Lung (tissue), 12 donors: ENCODE measurements around the gene IL21R. TPM values are rescaled to one million over a fixed set of nuclear protein-coding genes. Genes with fewer than 3 reads are reported as not detected.

Experiments
- ATAC-seq: fragments of 200-7000 bp; cut with Tn5 transposase; one replicate; pipeline ENCODE4 v1.9.1; 2020; ENCODE audit warnings: moderate number of reproducible peaks; ENCODE audit not compliant: insufficient read depth, low FRiP score
- DNase-seq, 3 donors: peaks; one replicate each; pipeline ENCODE4 v3.0.0-alpha.2; 2013 to 2017
- H3K27ac ChIP-seq, 2 donors: one replicate each; pipeline ENCODE4 v1.5.1; 2013; ENCODE audit warnings: mild to moderate bottlenecking in 2 of 2, moderate library complexity in 2 of 2, control low read depth in 1 of 2, inconsistent platforms in 1 of 2, low read depth in 1 of 2, low read length in 1 of 2
- H3K27me3 ChIP-seq, 3 donors: one replicate each; pipeline ENCODE4 v1.5.1; 2013; ENCODE audit warnings: low read length in 2 of 3; ENCODE audit not compliant: control insufficient read depth in 3 of 3, insufficient read depth in 3 of 3
- H3K36me3 ChIP-seq, 4 donors: one replicate each; pipeline ENCODE4 v1.5.1; 2013; ENCODE audit warnings: low read length in 4 of 4, mild to moderate bottlenecking in 1 of 4, moderate library complexity in 1 of 4; ENCODE audit not compliant: control insufficient read depth in 4 of 4, insufficient read depth in 4 of 4
- H3K4me1 ChIP-seq, 5 donors: one replicate each; pipeline ENCODE4 v1.5.1; 2013; ENCODE audit warnings: low read length in 5 of 5, mild to moderate bottlenecking in 2 of 5, moderate library complexity in 1 of 5; ENCODE audit not compliant: control insufficient read depth in 5 of 5, insufficient read depth in 5 of 5
- H3K4me3 ChIP-seq: one replicate; pipeline ENCODE4 v1.5.1; 2013; ENCODE audit warnings: mild to moderate bottlenecking, control low read depth, moderate library complexity
- H3K9ac ChIP-seq, 2 donors: one replicate each; pipeline ENCODE4 v1.5.1; 2013; ENCODE audit warnings: low read length in 2 of 2, control low read depth in 1 of 2; ENCODE audit not compliant: insufficient read depth in 1 of 2
- H3K9me3 ChIP-seq, 4 donors: one replicate each; pipeline ENCODE4 v1.5.1; 2013; ENCODE audit warnings: low read length in 3 of 4, mild to moderate bottlenecking in 1 of 4, moderate library complexity in 1 of 4; ENCODE audit not compliant: control insufficient read depth in 4 of 4, insufficient read depth in 3 of 4
- CTCF ChIP-seq: IDR thresholded peaks from 2 replicates; pipeline ENCODE4 v1.5.1; 2012; ENCODE audit warnings: mild to moderate bottlenecking; ENCODE audit errors: control extremely low read depth, extremely low read depth
- WGBS, 2 donors: extraction: QIAGEN DNeasy Blood & Tissue Kit; methylation state at CpG; one replicate each; pipeline ENCODE4 v1.1.7; 2013; 5-methylcytosine and 5-hydroxymethylcytosine counted together
- polyA plus RNA-seq, 2 donors: library from polyadenylated mRNA; stranded (reverse); fragments of 200-250 nt; gene quantifications; one replicate each; pipeline ENCODE4 v1.2.1, GENCODE V29; 2013
- total RNA-seq, 2 donors: library from RNA; depleted of rRNA in 1 of 2; stranded (reverse); fragments of >200 nt in 1 of 2; gene quantifications; one replicate each; pipeline ENCODE4 v1.2.1, GENCODE V29; 2014 to 2021
- donor health status: control.
- donor health status: control.
- donor health status: Bipolar disorder and iron deficiency.
- donor health status: healthy.
- donor health status: DM: yes; HTN: yes; CAD: no.

IL21R gene
- total and polyA plus RNA-seq, 4 donors: 1.0 to 6.3 (median 4.0) TPM

GRCh38 chr16:27413956-27414355 is 12.0 kb downstream of the IL21R start:
- no peak overlapping the region for H3K9ac ChIP-seq
- TF ChIP-seq CTCF: no peak
- no peak overlapping the region for H3K27ac ChIP-seq
- WGBS, 2 donors: 67 to 89% methylated on average over 2 of the region's 2 CpGs
- no peaks in the 10 kb centered on the region for H3K36me3 ChIP-seq
- no peaks in the 10 kb centered on the region for H3K9me3 ChIP-seq
- ATAC-seq (no peak), DNase-seq (no peak)
- no peak overlapping the region for H3K4me3 ChIP-seq
- peaks cover 0 to 5% (median 0%) of the 10 kb centered on the region in 5 donors for H3K4me1 ChIP-seq
- H3K27me3 ChIP-seq: no peaks in the 10 kb centered on the region

GRCh38 chr16:27414788-27415431 is 12.9 kb downstream of the IL21R start:
- no peak for ATAC-seq
- WGBS, 2 donors: 31 to 59% methylated on average over 6 of the region's 6 CpGs
- Histone ChIP-seq H3K27ac (no peak overlapping the region), H3K36me3 (no peaks in the 10 kb centered on the region), H3K9me3 (no peaks in the 10 kb centered on the region), H3K27me3 (no peaks in the 10 kb centered on the region), H3K4me1 (peaks cover 0 to 5% (median 0%) of the 10 kb centered on the region in 5 donors), H3K4me3 (no peak overlapping the region), H3K9ac (no peak overlapping the region)
- TF ChIP-seq CTCF: no peak
- DNase-seq: no peak

- no peak overlapping the region for H3K4me3 ChIP-seq
- no peak overlapping the region for H3K27ac ChIP-seq
- no peak for ATAC-seq
- H3K36me3 ChIP-seq: no peaks in the 10 kb centered on the region
- no peak for TF ChIP-seq CTCF
- H3K4me1 ChIP-seq: peaks cover 0 to 5% (median 0%) of the 10 kb centered on the region in 5 donors
- WGBS, 2 donors: 73 to 82% methylated on average over 4 of the region's 4 CpGs
- H3K9me3 ChIP-seq: peaks cover 0 to 3% (median 0%) of the 10 kb centered on the region in 4 donors
- no peaks in the 10 kb centered on the region for H3K27me3 ChIP-seq
- H3K9ac ChIP-seq: no peak overlapping the region
- no peak for DNase-seq
Measured at GRCh38 chr16:27417047-27417671, 15.2 kb downstream of the IL21R start.
